ENCODE data around the gene MFSD8. TPM values are rescaled to one million over a fixed set of nuclear protein-coding genes. Genes with fewer than 3 reads are reported as not detected.

MFSD8 gene
- total RNA-seq, 1 experiment from 2014 or later: 17.7 TPM

DNA sequence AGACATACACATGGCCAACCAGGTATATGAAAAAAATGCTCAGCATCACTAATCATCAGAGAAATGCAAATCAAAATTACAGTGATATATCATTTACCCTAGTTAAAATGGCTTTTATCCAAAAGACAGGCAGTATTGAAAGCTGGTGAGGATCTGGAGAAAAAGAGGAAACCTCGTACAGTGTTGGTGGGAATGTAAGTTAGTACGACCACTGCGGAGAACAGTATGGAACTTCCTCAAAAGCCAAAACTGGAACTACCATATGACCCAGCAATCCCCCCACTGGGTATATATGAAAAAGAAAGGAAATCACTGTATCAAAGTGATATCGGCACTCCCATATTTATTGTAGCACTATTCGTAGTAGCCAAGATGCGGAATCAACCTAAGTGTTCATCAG, 23.7 kb upstream of the MFSD8 start:
- Mint-ChIP-seq H3K4me1 (ENCODE audit: insufficient read depth, unreplicated experiment) (no peaks in the 10 kb centered on the region), H3K36me3 (ENCODE audit: insufficient read depth, unreplicated experiment) (peaks cover 34% of the 10 kb centered on the region), H3K9me3 (ENCODE audit: unreplicated experiment) (no peaks in the 10 kb centered on the region), H3K27ac (ENCODE audit: low read depth, unreplicated experiment) (no peak overlapping the region), H3K4me3 (ENCODE audit: unreplicated experiment) (no peak overlapping the region), H3K27me3 (ENCODE audit: insufficient read depth, unreplicated experiment) (no peaks in the 10 kb centered on the region)
- DNase-seq (ENCODE audit: unreplicated experiment): no peak
- TF ChIP-seq, protein P1, sequence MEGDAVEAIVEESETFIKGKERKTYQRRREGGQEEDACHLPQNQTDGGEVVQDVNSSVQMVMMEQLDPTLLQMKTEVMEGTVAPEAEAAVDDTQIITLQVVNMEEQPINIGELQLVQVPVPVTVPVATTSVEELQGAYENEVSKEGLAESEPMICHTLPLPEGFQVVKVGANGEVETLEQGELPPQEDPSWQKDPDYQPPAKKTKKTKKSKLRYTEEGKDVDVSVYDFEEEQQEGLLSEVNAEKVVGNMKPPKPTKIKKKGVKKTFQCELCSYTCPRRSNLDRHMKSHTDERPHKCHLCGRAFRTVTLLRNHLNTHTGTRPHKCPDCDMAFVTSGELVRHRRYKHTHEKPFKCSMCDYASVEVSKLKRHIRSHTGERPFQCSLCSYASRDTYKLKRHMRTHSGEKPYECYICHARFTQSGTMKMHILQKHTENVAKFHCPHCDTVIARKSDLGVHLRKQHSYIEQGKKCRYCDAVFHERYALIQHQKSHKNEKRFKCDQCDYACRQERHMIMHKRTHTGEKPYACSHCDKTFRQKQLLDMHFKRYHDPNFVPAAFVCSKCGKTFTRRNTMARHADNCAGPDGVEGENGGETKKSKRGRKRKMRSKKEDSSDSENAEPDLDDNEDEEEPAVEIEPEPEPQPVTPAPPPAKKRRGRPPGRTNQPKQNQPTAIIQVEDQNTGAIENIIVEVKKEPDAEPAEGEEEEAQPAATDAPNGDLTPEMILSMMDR (IDR thresholded peaks at IDR 0.05; ENCODE audit: unreplicated experiment): no peak
- BruUV-seq (replicated peaks): no TSS peak
- CTCF ChIA-PET: no interaction called here
- POLR2A ChIA-PET: no interaction called here
- intact Hi-C loops (cut with micrococcal nuclease): no loop called here

- POLR2A ChIA-PET: no interaction called here
- intact Hi-C loops (cut with micrococcal nuclease): no loop called here
- Mint-ChIP-seq H3K36me3 (ENCODE audit: insufficient read depth, unreplicated experiment) (peaks cover 39% of the 10 kb centered on the region), H3K4me3 (ENCODE audit: unreplicated experiment) (no peak overlapping the region), H3K27me3 (ENCODE audit: insufficient read depth, unreplicated experiment) (no peaks in the 10 kb centered on the region), H3K9me3 (ENCODE audit: unreplicated experiment) (no peaks in the 10 kb centered on the region), H3K27ac (ENCODE audit: low read depth, unreplicated experiment) (no peak overlapping the region), H3K4me1 (ENCODE audit: insufficient read depth, unreplicated experiment) (no peaks in the 10 kb centered on the region)
- DNase-seq (ENCODE audit: unreplicated experiment): peak; percentile 24
- CTCF ChIA-PET: no interaction called here
- TF ChIP-seq, protein P1 (IDR thresholded peaks at IDR 0.05; ENCODE audit: unreplicated experiment): no peak
- no TSS peak for BruUV-seq (replicated peaks)
Observed at GRCh38 chr4:127985989-127986388, 21.0 kb upstream of the MFSD8 start.

- POLR2A ChIA-PET: interaction anchor here (1.3 kb wide), 1 partner anchor 17 kb away, joined by 3 read pairs; the partner anchor contains the start of genes ABHD18 and MFSD8
Observed at GRCh38 chr4:127982445-127982844, 17.5 kb upstream of the MFSD8 start.

GRCh38 chr4:127978930-127979329, 14.0 kb upstream of the MFSD8 start:
- H3K27ac Mint-ChIP-seq (ENCODE audit: low read depth, unreplicated experiment): no peak overlapping the region
- no peaks in the 10 kb centered on the region for H3K9me3 Mint-ChIP-seq (ENCODE audit: unreplicated experiment)
- no peak overlapping the region for H3K4me3 Mint-ChIP-seq (ENCODE audit: unreplicated experiment)
- CTCF ChIA-PET: interaction anchor here (1.1 to 1.6 kb wide), 2 partner anchors 11 to 13 kb away, joined by 3 to 6 read pairs; partner anchors contain the start of gene ABHD18
- POLR2A ChIA-PET: interaction anchor here (0.6 to 1.4 kb wide), 2 partner anchors 14 to 84 kb away, joined by 3 to 13 read pairs; partner anchors contain the start of genes ABHD18 and MFSD8
- no peaks in the 10 kb centered on the region for H3K27me3 Mint-ChIP-seq (ENCODE audit: insufficient read depth, unreplicated experiment)
- H3K36me3 Mint-ChIP-seq (ENCODE audit: insufficient read depth, unreplicated experiment): peaks cover 6% of the 10 kb centered on the region
- peaks cover 6% of the 10 kb centered on the region for H3K4me1 Mint-ChIP-seq (ENCODE audit: insufficient read depth, unreplicated experiment)
- intact Hi-C loops (cut with micrococcal nuclease): no loop called here
- no peak for DNase-seq (ENCODE audit: unreplicated experiment)
- no TSS peak for BruUV-seq (replicated peaks)
- TF ChIP-seq, protein P1 (IDR thresholded peaks at IDR 0.05; ENCODE audit: unreplicated experiment): no peak

More at GRCh38 chr4:127982445-127982844, 17.5 kb upstream of the MFSD8 start:
- Mint-ChIP-seq H3K4me3 (ENCODE audit: unreplicated experiment) (no peak overlapping the region), H3K36me3 (ENCODE audit: insufficient read depth, unreplicated experiment) (peaks cover 22% of the 10 kb centered on the region), H3K27me3 (ENCODE audit: insufficient read depth, unreplicated experiment) (no peaks in the 10 kb centered on the region), H3K4me1 (ENCODE audit: insufficient read depth, unreplicated experiment) (no peaks in the 10 kb centered on the region), H3K9me3 (ENCODE audit: unreplicated experiment) (no peaks in the 10 kb centered on the region), H3K27ac (ENCODE audit: low read depth, unreplicated experiment) (no peak overlapping the region)
- no TSS peak for BruUV-seq (replicated peaks)
- intact Hi-C loops (cut with micrococcal nuclease): no loop called here
- CTCF ChIA-PET: interaction anchor here (0.9 to 1.2 kb wide), 2 partner anchors 9 to 13 kb away, joined by 3 to 5 read pairs; no protein-coding TSS in a partner anchor
- DNase-seq (ENCODE audit: unreplicated experiment): no peak
- TF ChIP-seq, protein P1 (IDR thresholded peaks at IDR 0.05; ENCODE audit: unreplicated experiment): no peak
